SK-N-SH (cell line): Measurements from ENCODE around the gene USP13. TPM values are rescaled to one million over a fixed set of nuclear protein-coding genes. Genes with fewer than 3 reads are reported as not detected.

Experiments
- CTCF ChIA-PET: fragments of 300-600, 350-600 bp; formaldehyde crosslinking; extraction: SDS; loops from one replicate; lab custom pipeline; 2021; lab: Yijun Ruan, JAX
- POLR2A ChIA-PET: fragments of 350-600 bp; sonication (Branson Sonifier 250); formaldehyde crosslinking; extraction: SDS; loops from one replicate; lab custom pipeline; 2020; ENCODE audit warnings: antibody characterized with exemption, inconsistent platforms; lab: Yijun Ruan, JAX
- DNase-seq: peaks from one replicate; pipeline ENCODE4 v3.0.0; 2012
- H2AFZ ChIP-seq: fragments of 200-600 bp; sonication (generic); 2 replicates; pipeline ENCODE4 v1.8.1; 2016; ENCODE audit warnings: antibody characterized with exemption, mild to moderate bottlenecking, low read depth
- H3F3A ChIP-seq: fragments of 200-600 bp; sonication (generic); replicated peaks from 2 replicates; pipeline ENCODE3; 2016; ENCODE audit warnings: antibody characterized with exemption, mild to moderate bottlenecking; ENCODE audit not compliant: insufficient read depth
- H3K27ac ChIP-seq, 2 experiments: fragments of 200-500 bp in 1 of 2; fragments of 200-600 bp in 1 of 2; sonication (Bioruptor generic) in 1 of 2; sonication (generic), shearing (Covaris generic) in 1 of 2; 2 replicates each; pipeline versions ENCODE4 v1.5.1 to v1.6.1; 2014 to 2016; ENCODE audit warnings: low read depth in 2 of 2, inconsistent platforms in 1 of 2, low read length in 1 of 2, mild to moderate bottlenecking in 1 of 2, mixed read lengths in 1 of 2
- H3K27me3 ChIP-seq: fragments of 200-600 bp; sonication (generic), shearing (Covaris generic); 2 replicates; pipeline ENCODE4 v1.6.1; 2016; ENCODE audit warnings: mixed run types; ENCODE audit not compliant: insufficient read depth
- H3K36me3 ChIP-seq, 2 experiments: fragments of 200-500 bp in 1 of 2; fragments of 200-600 bp in 1 of 2; sonication (Bioruptor generic) in 1 of 2; sonication (generic) in 1 of 2; replicated peaks in 1 of 2; 2 replicates each; pipeline versions ENCODE3 to v1.5.1; 2014 to 2016; ENCODE audit warnings: low read length in 1 of 2, mild to moderate bottlenecking in 1 of 2; ENCODE audit not compliant: insufficient read depth in 2 of 2, control insufficient read depth in 1 of 2
- H3K4me1 ChIP-seq, 2 experiments: fragments of 200-500 bp in 1 of 2; fragments of 200-600 bp in 1 of 2; sonication (Bioruptor generic) in 1 of 2; sonication (generic), shearing (Covaris generic) in 1 of 2; 2 replicates each; pipeline versions ENCODE4 v1.5.1 to v1.6.1; 2014 to 2016; ENCODE audit warnings: low read depth in 1 of 2, low read length in 1 of 2, mixed run types in 1 of 2; ENCODE audit not compliant: insufficient read depth in 2 of 2, control insufficient read depth in 1 of 2
- H3K4me2 ChIP-seq: fragments of 200-600 bp; sonication (generic), shearing (Covaris generic); 2 replicates; pipeline ENCODE4 v1.6.1; 2017; ENCODE audit warnings: mixed run types
- H3K4me3 ChIP-seq, 2 experiments: fragments of 200-500 bp in 1 of 2; fragments of 200-600 bp in 1 of 2; sonication (Bioruptor generic) in 1 of 2; sonication (generic), shearing (Covaris generic) in 1 of 2; 2 replicates each; pipeline versions ENCODE4 v1.5.1 to v1.8.1; 2014 to 2016; ENCODE audit warnings: low read depth in 2 of 2, inconsistent platforms in 1 of 2, low read length in 1 of 2, mild to moderate bottlenecking in 1 of 2, mixed read lengths in 1 of 2, moderate library complexity in 1 of 2
- H3K79me2 ChIP-seq: fragments of 200-600 bp; sonication (generic); 2 replicates; pipeline ENCODE4 v1.8.1; 2017; ENCODE audit warnings: mild to moderate bottlenecking; ENCODE audit not compliant: insufficient read depth
- H3K9ac ChIP-seq: fragments of 200-600 bp; sonication (generic); 2 replicates; pipeline ENCODE4 v1.6.1; 2017; ENCODE audit warnings: mixed run types
- H3K9me2 ChIP-seq: fragments of 200-600 bp; sonication (generic); 2 replicates; pipeline ENCODE4 v1.6.1; 2017; ENCODE audit warnings: mixed run types
- H3K9me3 ChIP-seq: fragments of 200-600 bp; sonication (generic); 2 replicates; pipeline ENCODE4 v1.6.1; 2017; ENCODE audit warnings: mixed run types, mild to moderate bottlenecking, moderate library complexity
- H4K20me1 ChIP-seq: fragments of 200-600 bp; sonication (generic); 2 replicates; pipeline ENCODE4 v1.6.1; 2017; ENCODE audit warnings: mild to moderate bottlenecking, mixed run types; ENCODE audit not compliant: insufficient read depth
- FOXJ3 ChIP-seq: sonication (generic); formaldehyde crosslinking; IDR thresholded peaks from 2 replicates; pipeline ENCODE4 v1.5.1; 2020; ENCODE audit warnings: mild to moderate bottlenecking, missing genetic modification reagents
- GATA2 ChIP-seq: sonication (generic); formaldehyde crosslinking; IDR thresholded peaks from 2 replicates; pipeline ENCODE4 v1.5.0; 2020; ENCODE audit warnings: mild to moderate bottlenecking, missing genetic modification reagents
- MEF2A ChIP-seq: IDR thresholded peaks from 2 replicates; pipeline ENCODE4 v1.4.0; 2012; ENCODE audit warnings: low read depth, borderline replicate concordance
- RCOR1 ChIP-seq: fragments of 150-350 bp; IDR thresholded peaks from 2 replicates; pipeline ENCODE4 v1.6.1; 2017; ENCODE audit warnings: antibody characterized with exemption, low read length
- RXRA ChIP-seq: IDR thresholded peaks from 2 replicates; pipeline ENCODE4 v1.4.0; 2012; ENCODE audit warnings: low read depth, mild to moderate bottlenecking, borderline replicate concordance
- TAF1 ChIP-seq: IDR thresholded peaks from 2 replicates; pipeline ENCODE4 v1.6.1; 2012; ENCODE audit warnings: low read depth, mild to moderate bottlenecking, low read length, moderate library complexity, borderline replicate concordance
- YY1 ChIP-seq: IDR thresholded peaks from 2 replicates; pipeline ENCODE4 v1.4.0; 2012; ENCODE audit warnings: low read depth, mild to moderate bottlenecking
- WGBS: methylation state at CpG from one replicate; pipeline ENCODE4 v1.1.6; 2017; ENCODE audit warnings: low lambda C conversion rate; 5-methylcytosine and 5-hydroxymethylcytosine counted together
- polyA plus RNA-seq, 3 experiments: library from polyadenylated mRNA; depleted of rRNA; stranded (reverse); fragments of >200 nt; gene quantifications; 2 replicates each; pipeline ENCODE4 v1.2.3, GENCODE V29; 2012
- TF ChIP-seq, protein P1 (sequence below): fragments of 150-350 bp; IDR thresholded peaks from 2 replicates; pipeline ENCODE4 v1.6.1; 2017; ENCODE audit warnings: antibody characterized with exemption, low read length, low read depth, borderline replicate concordance
- TF ChIP-seq, protein P2 (sequence below): IDR thresholded peaks from 2 replicates; pipeline ENCODE4 v1.4.0; 2012; ENCODE audit warnings: low read depth, borderline replicate concordance
- TF ChIP-seq, protein P3 (sequence below): IDR thresholded peaks from 2 replicates; pipeline ENCODE4; 2012
- TF ChIP-seq, protein P4 (sequence below): fragments of 150-350 bp; IDR thresholded peaks from 2 replicates; pipeline ENCODE4 v1.6.1; 2016; ENCODE audit warnings: mild to moderate bottlenecking, low read depth, low read length
- TF ChIP-seq, protein P5 (sequence below): fragments of 200-600 bp; sonication (generic); IDR thresholded peaks from 2 replicates; pipeline ENCODE4 v1.6.1; 2017; ENCODE audit warnings: antibody characterized with exemption, mild to moderate bottlenecking, moderate library complexity

USP13 gene
- polyA plus RNA-seq, 1 of the 3 experiments (the other 2 are of a cell fraction): 8.2 TPM

DNA sequence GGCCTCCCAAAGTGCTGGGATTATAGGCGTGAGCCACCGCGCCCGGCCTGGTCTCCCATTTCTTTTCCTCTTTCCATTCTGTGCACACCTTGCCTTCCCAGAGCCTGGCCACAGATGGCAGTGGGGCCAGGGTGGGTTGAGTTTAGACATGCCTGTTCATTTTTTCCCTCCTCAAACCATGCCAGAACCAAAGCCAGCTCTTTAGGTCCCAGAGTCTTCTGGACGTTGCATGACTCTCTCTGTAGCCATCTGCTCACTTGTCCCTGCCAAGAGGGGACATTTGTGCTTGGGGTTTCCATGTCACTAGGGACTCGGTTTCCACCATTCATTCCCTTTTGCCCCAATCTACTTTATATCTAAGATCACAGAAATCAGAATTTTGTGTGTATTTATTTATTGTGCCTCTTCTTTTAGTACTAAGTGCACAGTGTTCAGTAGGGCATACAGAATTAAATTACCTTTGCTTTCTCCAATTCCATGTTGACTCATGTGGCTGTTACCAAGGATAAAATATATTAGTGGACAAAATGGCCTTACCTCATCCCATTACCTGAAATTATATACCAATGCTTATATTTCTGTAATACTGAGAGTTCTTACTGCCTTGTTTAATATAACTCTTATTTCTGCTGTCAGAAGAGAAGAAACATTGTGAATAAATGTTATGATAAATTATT lies 49.6 kb downstream of the USP13 start:
- no peak overlapping the region for H2AFZ ChIP-seq
- DNase-seq: no peak
- no peaks in the 10 kb centered on the region for H3K4me1 ChIP-seq
- no peaks in the 10 kb centered on the region for H3K9me3 ChIP-seq
- POLR2A ChIA-PET: no interaction called here
- no peak overlapping the region for H3K9ac ChIP-seq
- no peaks in the 10 kb centered on the region for H3K9me2 ChIP-seq
- H3K79me2 ChIP-seq: peaks cover 34% of the 10 kb centered on the region
- TF ChIP-seq RCOR1: no peak
- TF ChIP-seq, protein P1, sequence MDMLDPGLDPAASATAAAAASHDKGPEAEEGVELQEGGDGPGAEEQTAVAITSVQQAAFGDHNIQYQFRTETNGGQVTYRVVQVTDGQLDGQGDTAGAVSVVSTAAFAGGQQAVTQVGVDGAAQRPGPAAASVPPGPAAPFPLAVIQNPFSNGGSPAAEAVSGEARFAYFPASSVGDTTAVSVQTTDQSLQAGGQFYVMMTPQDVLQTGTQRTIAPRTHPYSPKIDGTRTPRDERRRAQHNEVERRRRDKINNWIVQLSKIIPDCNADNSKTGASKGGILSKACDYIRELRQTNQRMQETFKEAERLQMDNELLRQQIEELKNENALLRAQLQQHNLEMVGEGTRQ: no peak
- no peak for TF ChIP-seq TAF1
- TF ChIP-seq, protein P2, sequence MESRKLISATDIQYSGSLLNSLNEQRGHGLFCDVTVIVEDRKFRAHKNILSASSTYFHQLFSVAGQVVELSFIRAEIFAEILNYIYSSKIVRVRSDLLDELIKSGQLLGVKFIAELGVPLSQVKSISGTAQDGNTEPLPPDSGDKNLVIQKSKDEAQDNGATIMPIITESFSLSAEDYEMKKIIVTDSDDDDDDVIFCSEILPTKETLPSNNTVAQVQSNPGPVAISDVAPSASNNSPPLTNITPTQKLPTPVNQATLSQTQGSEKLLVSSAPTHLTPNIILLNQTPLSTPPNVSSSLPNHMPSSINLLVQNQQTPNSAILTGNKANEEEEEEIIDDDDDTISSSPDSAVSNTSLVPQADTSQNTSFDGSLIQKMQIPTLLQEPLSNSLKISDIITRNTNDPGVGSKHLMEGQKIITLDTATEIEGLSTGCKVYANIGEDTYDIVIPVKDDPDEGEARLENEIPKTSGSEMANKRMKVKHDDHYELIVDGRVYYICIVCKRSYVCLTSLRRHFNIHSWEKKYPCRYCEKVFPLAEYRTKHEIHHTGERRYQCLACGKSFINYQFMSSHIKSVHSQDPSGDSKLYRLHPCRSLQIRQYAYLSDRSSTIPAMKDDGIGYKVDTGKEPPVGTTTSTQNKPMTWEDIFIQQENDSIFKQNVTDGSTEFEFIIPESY: no peak
- TF ChIP-seq, protein P3, sequence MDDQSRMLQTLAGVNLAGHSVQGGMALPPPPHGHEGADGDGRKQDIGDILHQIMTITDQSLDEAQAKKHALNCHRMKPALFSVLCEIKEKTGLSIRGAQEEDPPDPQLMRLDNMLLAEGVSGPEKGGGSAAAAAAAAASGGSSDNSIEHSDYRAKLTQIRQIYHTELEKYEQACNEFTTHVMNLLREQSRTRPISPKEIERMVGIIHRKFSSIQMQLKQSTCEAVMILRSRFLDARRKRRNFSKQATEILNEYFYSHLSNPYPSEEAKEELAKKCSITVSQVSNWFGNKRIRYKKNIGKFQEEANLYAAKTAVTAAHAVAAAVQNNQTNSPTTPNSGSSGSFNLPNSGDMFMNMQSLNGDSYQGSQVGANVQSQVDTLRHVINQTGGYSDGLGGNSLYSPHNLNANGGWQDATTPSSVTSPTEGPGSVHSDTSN: no peak
- 96% methylated on average over 5 of the region's 6 CpGs for WGBS
- peaks cover 10% of the 10 kb centered on the region for H3F3A ChIP-seq
- CTCF ChIA-PET: no interaction called here
- peaks cover 16 to 20% of the 10 kb centered on the region in 2 experiments for H3K36me3 ChIP-seq
- H3K4me2 ChIP-seq: no peak overlapping the region
- H3K27me3 ChIP-seq: no peaks in the 10 kb centered on the region
- H4K20me1 ChIP-seq: no peaks in the 10 kb centered on the region
- no peak overlapping the region for H3K27ac ChIP-seq
- H3K4me3 ChIP-seq: no peak overlapping the region

DNA sequence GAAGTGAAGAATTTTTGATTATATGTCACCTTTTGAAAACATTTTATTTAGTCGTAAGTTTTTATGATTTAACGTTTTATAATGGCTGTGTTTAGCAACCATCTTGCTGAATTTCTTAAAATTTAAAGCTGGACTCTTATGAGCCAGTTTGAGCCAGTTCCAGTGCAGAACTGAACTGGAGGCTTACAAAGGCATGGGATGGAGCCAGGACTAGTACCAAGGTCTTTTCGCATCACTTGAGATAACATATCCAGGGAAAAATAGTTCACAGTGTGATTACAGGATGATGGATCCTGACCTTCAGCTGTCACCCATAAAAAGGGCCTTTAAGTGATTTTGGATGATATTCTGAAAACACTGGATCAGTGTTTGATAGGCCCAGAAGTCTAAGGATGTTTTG lies 51.0 kb downstream of the USP13 start:
- no peaks in the 10 kb centered on the region for H4K20me1 ChIP-seq
- H3K27me3 ChIP-seq: no peaks in the 10 kb centered on the region
- H3K79me2 ChIP-seq: peaks cover 20% of the 10 kb centered on the region
- POLR2A ChIA-PET: no interaction called here
- no peak overlapping the region for H3K27ac ChIP-seq
- peaks cover 19 to 25% of the 10 kb centered on the region in 2 experiments for H3K36me3 ChIP-seq
- H3K4me2 ChIP-seq: no peak overlapping the region
- no peak overlapping the region for H3K4me3 ChIP-seq
- H3K9me3 ChIP-seq: no peaks in the 10 kb centered on the region
- H2AFZ ChIP-seq: no peak overlapping the region
- 98% methylated on average over 3 of the region's 3 CpGs for WGBS
- H3K9me2 ChIP-seq: no peaks in the 10 kb centered on the region
- H3K9ac ChIP-seq: no peak overlapping the region
- CTCF ChIA-PET: no interaction called here
- peaks cover 10% of the 10 kb centered on the region for H3F3A ChIP-seq
- no peak for DNase-seq
- H3K4me1 ChIP-seq: no peaks in the 10 kb centered on the region
- TF ChIP-seq FOXJ3 (CRISPR knock-in tag) (no peak), MEF2A (no peak), GATA2 (CRISPR knock-in tag) (no peak), YY1 (no peak), RXRA (no peak)
- TF ChIP-seq, protein P4, sequence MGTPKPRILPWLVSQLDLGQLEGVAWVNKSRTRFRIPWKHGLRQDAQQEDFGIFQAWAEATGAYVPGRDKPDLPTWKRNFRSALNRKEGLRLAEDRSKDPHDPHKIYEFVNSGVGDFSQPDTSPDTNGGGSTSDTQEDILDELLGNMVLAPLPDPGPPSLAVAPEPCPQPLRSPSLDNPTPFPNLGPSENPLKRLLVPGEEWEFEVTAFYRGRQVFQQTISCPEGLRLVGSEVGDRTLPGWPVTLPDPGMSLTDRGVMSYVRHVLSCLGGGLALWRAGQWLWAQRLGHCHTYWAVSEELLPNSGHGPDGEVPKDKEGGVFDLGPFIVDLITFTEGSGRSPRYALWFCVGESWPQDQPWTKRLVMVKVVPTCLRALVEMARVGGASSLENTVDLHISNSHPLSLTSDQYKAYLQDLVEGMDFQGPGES: no peak
- TF ChIP-seq, protein P2: no peak
- TF ChIP-seq, protein P5, sequence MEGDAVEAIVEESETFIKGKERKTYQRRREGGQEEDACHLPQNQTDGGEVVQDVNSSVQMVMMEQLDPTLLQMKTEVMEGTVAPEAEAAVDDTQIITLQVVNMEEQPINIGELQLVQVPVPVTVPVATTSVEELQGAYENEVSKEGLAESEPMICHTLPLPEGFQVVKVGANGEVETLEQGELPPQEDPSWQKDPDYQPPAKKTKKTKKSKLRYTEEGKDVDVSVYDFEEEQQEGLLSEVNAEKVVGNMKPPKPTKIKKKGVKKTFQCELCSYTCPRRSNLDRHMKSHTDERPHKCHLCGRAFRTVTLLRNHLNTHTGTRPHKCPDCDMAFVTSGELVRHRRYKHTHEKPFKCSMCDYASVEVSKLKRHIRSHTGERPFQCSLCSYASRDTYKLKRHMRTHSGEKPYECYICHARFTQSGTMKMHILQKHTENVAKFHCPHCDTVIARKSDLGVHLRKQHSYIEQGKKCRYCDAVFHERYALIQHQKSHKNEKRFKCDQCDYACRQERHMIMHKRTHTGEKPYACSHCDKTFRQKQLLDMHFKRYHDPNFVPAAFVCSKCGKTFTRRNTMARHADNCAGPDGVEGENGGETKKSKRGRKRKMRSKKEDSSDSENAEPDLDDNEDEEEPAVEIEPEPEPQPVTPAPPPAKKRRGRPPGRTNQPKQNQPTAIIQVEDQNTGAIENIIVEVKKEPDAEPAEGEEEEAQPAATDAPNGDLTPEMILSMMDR: no peak
- TF ChIP-seq, protein P1: no peak
